Fibroblast of lung (primary cell): ENCODE results near the gene PHF1.

Experiments
- EZH2 ChIP-seq: IDR thresholded peaks from 2 replicates; pipeline ENCODE4 v1.5.1; 2012; ENCODE audit warnings: low read length, control low read depth, mild to moderate bottlenecking; ENCODE audit errors: missing control alignments
- TF ChIP-seq, protein P1 (sequence below), 2 donors: IDR thresholded peaks in 1 of 2; conservative IDR thresholded peaks in 1 of 2; 1 replicate in 1 of 2; 2 replicates in 1 of 2; pipeline ENCODE4 v1.5.1; 2011 to 2012; ENCODE audit warnings: low read length in 2 of 2, control low read depth in 1 of 2, inconsistent platforms in 1 of 2, low read depth in 1 of 2, mild to moderate bottlenecking in 1 of 2

DNA sequence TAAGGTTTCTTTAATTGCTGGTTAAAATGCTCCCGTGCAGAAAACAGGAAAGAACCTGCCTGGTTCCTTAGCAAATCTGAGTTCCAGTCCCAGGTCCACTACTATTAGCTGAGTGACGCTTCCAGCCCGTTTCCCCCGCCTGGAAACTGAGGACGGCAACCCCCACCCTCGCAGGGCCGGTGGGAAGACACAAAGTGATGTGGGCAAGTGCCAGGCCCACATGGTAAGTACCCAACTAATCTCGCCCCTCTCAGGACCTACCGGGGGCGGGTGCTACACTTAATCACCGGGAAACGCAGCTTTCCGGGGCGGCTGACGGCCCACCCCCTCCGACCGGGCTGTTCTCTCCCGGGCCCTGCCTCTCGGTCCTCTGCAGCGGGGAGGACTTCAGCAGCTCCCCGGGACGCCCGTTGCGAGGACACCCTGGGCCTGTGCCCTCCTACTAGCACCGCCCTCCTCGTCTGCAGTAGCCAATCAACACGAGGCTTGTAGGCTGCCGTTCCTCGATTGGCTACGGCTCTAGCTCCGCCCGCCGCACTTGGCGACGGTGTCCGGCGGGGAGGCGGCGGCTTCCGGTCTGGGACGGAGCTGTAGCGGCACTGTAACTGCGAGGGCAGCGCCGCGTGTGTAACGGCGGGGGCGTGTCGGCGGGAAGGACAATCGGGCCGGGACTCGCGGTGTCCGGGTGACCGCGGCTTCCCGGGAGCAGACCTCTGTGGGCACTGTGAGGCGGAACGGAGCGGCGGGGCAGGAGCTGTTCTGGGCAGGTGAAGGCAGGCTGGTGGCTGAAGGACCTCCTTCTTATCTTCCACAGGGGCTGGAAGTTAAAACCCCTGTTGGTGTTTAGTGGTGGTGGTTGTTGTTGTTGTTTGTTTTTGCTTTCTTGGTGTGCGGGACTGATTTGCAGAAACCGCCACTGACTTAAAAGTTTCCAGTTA is 43.5 kb downstream of the PHF1 start, which contains the start of gene ZBTB9:
- TF ChIP-seq EZH2, result no peak
- TF ChIP-seq, protein P1, sequence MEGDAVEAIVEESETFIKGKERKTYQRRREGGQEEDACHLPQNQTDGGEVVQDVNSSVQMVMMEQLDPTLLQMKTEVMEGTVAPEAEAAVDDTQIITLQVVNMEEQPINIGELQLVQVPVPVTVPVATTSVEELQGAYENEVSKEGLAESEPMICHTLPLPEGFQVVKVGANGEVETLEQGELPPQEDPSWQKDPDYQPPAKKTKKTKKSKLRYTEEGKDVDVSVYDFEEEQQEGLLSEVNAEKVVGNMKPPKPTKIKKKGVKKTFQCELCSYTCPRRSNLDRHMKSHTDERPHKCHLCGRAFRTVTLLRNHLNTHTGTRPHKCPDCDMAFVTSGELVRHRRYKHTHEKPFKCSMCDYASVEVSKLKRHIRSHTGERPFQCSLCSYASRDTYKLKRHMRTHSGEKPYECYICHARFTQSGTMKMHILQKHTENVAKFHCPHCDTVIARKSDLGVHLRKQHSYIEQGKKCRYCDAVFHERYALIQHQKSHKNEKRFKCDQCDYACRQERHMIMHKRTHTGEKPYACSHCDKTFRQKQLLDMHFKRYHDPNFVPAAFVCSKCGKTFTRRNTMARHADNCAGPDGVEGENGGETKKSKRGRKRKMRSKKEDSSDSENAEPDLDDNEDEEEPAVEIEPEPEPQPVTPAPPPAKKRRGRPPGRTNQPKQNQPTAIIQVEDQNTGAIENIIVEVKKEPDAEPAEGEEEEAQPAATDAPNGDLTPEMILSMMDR (conservative IDR thresholded peaks at IDR 0.05 in 1 of 2, IDR thresholded peaks at IDR 0.05 in 1 of 2; ENCODE audit: low read depth in 1 of 2, low read length in 2 of 2), result no peak
